HG02973 (cell line): ENCODE data around the gene PXYLP1.

Source experiments
- ATAC-seq: cut with Tn5 transposase; IDR thresholded peaks from one replicate; pipeline ENCODE4 v1.9.1; 2021; ENCODE audit warnings: moderate library complexity; ENCODE audit not compliant: unreplicated experiment

PXYLP1 gene

DNA sequence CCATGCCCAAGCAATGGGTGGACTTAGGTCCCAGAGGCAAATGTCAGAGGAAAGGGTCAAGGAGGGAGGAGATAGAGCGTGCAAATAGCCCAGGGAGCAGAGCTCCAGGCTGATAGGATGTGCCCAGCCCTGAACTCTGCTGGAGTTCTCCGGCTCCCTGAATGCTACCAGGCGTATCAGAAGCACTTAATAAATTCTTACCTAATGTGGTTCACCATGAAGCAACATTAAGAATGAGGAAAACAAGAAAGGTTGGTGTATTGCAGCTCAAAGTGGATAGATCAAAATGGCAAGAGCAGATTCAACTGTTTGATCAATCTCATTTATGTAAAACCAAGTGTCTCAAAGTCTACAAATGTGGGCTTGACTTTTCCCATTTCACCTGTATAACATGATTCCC, 38.3 kb downstream of the PXYLP1 start:
- no peak for ATAC-seq

DNA sequence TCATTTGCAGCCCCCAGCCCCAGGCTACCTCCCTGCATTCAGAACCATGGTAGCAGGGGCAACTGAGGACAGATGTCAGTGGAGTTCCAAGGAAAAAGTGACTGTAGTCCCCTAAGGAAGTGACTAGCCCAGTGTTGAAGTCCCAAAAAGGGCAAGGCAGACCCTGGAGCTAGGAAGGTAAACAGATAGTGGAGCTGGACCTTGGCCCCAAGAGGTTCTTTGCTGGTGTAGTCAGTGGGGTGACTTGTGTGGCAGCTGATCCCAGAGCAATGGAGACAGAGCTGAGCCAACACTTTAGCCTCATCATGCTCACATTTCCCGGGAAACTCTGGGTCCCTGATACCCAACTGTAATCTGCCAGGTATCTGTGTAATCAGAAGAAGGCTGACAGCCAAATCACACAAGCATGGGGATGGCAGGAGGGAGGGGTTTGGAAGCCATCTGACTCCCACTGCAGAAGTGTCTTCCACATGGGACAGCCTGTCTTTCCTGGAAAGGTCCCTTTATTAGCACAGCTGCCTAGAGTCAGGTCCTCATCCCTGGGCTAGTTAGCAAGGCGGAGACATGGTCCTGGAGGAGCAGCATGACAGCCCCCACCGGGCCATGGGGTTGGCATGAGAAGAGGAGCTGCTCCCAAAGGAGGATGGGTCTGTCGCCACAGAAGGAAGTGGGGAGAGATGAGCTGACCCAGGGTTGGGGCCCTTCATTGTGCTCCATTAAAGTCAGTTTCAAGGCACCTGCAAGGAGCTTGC, 39.8 kb downstream of the PXYLP1 start:
- no peak for ATAC-seq

DNA sequence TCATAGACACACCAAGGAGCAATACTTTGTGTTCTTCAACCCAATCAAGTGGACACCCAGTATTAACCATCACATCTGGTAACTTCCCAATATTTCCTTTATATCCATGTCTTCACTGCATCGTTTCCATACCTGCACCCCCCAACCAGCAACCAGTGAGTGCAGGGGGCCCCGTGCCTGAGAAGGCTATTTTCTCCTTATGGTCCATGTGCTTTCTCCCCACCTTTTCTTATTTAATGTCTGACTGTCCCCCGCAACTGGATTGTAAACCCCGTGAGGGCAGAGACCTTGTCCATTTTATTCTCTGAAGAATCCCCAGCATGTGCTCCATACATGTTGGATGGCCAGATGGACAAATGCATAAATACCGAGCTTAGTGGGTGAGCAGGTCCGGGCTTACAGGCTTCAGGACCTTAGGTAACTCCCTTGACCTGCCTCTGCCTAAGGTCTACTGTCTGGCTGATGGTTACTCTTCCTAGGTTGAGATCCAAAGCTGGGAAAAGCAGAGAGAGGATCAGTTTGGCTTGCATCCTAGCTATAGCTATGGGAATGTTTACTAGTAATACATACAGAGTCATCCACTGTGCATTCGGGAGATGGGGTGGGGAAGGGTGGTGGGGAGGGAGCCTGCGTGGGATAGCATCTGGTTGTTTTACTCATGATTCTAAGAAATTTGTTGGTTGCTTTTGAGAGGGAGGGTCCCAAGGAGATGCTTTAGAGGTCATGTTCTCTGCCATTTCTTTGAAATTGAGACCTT, 41.5 kb downstream of the PXYLP1 start:
- no peak for ATAC-seq

DNA sequence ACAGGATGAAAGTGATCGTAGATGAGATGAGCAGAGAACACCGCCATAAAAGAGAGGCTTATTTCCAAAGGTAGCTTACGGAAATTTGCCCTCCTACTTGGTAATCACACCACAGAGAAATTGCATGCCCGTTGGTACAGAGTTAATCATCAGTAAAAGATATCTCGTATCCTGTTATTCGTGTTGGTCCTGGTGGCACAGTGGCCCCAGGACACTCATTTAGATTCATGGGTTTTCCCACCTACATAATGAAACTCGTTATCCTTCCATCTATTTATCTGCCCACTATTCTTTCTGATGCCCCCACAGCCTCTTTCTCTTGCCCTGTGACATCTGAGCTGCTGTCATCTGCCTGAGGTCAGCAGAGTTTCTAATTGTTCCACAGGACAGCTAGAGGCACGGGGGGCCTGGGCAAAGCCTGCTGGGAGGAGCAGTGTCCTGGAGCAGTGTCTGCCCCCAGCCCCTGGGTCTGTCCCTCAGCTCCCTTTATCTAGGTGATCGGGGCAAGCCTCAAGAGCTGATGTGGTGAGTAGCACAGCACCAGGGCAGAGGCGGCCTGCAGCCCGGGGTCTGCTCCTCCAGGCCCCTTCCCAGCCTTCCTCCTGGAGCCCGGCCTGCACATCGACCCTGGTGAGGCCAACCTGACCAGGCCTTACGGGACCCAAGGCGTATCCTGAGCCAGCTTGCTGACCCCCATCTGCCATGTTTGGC, 42.2 kb downstream of the PXYLP1 start:
- ATAC-seq: no peak

DNA sequence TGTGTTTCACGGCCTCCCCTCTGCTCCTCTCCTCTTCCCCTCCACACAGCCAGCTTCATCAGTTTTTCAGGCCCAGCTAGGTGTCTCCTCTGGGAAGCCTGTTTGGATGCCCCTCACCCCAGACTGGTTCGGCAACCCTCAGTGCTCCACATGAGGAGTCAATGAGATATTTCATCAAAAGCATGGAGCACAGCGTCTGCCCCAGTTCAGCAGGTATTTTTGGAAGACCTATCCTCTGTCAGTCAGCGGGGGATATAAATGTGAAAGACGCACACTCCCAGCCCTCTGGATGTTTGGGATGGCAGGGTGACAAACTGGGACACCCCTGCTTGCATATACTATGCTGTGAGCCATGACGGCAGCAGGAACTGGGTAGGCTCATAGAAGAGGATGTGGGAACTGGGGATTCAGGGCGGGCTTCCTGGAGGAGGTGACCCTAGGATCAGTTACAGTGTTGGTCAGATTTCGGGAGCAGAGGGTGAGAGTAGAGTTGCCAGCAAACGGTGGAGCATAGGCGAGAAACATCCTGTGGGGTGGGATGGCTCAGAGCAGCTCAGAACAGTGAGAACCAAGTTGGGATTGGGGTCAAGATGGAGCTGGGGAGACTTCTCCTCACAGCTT, 42.9 kb downstream of the PXYLP1 start:
- ATAC-seq: no peak

DNA sequence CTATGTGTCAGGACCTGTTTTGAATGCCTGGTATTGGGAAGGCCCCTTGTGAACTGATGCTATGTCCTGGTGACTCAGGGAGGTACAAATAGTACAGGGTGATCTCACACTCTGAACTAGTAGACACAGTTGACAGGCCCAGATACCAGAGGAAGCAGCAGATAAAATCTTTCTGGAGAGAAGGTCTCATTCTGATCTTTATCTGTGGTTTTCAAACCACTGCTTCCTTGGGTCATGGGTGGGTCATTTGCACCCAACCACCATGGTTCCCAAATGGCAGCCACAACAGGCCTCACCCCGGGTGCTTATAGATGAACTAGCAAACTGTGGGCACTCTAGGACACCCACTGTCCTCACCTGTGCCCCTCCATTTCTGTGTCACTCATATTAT, 43.4 kb downstream of the PXYLP1 start:
- ATAC-seq: no peak

DNA sequence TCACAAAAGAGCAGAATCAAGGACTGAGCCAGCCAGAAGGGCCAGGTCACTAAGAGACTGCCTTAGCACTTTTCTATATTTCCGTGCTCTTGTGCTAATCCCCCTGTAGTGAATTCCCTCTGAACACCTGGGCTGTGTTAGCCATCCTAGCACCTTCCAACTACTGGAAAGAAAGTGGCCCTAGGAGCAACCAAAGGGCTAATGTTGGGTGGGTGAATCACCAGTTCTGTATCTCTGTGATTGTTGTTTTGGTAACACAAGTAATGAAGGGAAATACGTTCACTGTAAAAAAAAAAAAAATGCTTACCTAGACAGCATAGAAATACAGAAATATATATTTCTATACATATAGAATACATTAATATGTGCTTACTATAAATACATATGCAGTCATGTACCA, 43.9 kb downstream of the PXYLP1 start:
- ATAC-seq: no peak

DNA sequence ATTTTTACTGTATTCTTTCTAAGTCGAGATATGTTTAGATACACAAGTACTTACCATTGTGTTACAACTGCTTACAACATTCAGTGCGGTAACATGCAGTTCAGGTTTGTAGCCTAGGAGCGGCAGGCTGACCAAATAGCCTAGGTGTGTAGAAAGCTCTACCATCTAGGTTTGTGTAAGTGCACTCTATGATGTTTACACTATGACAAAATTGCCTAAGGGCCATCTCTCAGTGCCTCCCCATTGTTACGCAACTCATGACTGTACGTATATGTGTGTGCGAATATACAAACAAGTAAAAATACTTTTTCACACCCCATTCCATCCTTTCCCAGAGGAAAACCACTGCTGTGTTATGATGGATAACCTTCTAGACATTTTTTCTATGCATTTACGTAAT, 44.3 kb downstream of the PXYLP1 start:
- ATAC-seq: no peak

DNA sequence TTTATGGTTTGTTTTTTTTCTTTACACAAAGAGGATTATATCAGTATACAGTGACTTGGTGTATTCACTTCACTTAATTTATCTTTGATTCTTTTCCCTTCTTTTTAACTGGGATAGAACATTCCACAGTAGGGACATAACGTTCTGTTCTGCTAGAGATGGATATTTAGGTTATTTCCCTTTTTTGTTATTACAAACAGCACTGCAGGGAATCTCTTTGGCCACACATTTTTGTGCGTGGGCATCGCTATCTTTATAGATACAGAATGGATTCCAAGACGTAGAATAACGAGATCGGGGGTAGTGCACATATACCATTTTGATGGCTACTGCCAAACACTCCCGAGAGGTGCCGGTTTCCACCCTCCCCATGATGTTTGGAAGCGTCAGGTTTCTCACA, 44.8 kb downstream of the PXYLP1 start:
- ATAC-seq: no peak

DNA sequence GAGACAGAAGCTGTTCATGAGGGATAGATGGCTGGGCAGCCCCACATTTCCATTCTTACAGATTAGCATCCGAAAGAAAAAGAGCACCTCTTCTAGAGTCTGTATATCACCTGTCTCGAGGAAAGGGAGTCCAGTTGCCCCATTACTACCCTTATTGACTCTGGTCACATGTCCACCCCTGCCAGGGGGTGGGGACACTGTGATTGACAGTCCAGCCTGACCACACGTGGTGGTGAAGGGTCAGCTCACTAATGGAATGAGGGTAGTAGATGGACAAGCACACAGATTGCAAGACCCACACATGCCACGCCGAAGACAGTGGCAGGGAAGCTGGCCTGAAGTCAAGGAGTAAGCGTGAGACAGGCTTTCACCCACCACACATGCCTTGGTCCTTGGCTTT, 45.8 kb downstream of the PXYLP1 start:
- ATAC-seq: no peak

DNA sequence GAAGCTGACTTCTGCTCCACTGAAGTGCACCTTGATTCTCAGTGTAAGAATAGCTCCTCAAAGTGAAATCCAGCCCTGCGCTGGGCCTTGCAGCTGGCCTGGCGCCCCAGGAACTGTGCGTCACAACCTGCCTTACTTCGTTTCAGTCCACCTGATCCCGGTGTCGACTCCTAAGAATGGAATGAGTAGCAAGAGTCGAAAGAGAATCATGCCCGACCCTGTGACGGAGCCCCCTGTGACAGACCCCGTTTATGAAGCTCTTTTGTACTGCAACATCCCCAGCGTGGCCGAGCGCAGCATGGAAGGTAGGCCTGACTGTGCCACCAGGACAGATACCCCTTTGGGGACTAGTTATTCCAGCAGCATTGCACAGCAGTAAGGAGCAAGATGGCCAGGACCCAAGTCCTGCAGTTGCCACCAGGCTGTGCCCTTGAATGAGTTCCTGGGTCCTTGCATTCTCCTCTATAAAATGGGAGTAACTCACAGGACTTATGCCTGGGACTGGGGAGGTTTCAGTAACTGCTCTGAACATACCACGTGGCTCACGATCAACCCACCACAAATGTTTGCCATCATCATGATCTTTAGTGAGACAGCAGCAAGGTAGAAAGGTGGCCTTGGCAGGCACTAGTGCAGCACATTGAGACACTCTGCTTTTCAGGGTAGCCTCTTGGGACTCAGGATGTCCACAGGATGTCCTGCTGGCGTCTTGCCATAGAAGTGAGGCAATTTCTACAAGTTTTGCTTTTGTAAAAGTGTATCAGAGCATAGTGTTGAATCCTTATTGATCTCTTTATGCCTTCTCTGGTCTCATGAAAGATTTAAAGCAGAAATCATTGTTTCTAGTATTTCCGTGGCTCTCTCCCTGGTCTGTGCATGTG, 46.8 kb downstream of the PXYLP1 start:
- ATAC-seq: no peak

DNA sequence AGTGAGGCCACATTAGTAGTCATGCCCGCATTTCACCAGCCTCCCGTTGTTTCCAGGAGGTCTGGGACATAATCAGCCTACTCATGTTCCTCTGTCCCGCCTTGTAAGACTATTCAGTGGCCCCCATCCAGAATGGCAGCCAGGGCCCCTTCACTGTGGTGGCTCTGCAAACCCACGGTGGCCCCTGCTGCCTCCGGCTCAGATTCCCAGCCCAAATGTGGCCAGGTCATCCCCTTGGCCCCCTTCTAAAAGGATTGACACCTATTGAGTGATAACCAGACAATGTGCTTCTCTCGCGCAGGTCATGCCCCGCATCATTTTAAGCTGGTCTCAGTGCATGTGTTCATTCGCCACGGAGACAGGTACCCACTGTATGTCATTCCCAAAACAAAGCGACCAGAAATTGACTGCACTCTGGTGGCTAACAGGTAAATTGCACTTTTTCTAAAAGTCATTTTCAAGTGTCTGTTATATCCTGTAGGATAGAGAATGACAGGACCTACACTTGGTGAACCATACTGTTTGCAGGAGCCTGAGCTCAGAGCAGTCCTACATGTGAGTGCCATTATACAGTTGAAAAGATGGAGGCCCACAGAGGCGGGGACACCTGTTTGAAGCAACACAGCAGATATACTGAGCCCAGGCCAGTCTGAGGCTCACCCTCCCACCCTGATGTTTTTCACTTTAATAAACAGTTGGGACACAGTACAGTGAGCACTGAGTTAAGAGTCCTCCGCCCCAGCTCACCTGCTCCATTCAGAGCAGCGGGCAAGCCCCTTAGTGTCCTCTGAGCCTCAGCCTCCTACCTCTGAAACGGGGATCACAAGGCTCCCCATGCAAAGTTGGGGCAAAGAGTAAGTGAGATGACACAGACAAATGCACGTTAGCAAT, 47.7 kb downstream of the PXYLP1 start:
- ATAC-seq: no peak

DNA sequence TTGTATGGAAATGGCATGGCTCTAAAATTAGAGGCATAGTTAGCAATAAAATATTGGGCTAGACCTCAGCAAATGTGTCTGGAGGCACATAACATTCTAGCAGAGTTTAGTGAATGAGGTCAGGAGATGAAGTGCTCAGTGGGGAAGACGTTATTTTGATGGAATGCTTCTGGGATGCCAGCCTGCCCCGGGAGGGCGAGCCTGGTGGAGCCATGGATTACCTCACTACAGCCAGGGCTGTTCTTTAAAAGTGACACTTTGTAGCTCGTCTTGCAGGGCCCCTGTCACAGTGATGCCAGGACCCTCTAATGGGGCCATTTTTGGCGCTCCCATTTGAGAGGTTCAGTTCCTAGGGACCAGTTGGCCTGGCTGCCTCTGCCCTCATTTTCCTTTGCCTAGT, 48.5 kb downstream of the PXYLP1 start:
- ATAC-seq: no peak

DNA sequence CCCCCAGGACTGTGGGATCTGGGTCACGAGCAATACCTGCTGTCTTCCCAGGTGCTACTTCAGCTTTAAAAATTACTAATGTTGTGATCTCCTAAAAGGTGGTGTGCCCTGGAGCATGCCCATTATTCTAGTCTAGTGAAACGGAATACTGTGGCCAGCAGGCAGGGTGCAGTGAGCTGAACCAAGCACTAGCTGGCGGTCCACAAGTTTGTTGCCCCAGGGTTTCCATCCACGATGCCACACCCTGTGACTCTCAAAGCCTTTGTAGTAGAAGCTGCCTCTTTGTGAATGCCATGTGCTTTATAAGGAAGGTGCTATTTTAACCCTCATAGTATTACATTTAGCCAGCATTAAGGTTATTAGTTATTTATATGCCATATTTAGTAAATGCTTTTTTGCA, 49.1 kb downstream of the PXYLP1 start:
- no peak for ATAC-seq

DNA sequence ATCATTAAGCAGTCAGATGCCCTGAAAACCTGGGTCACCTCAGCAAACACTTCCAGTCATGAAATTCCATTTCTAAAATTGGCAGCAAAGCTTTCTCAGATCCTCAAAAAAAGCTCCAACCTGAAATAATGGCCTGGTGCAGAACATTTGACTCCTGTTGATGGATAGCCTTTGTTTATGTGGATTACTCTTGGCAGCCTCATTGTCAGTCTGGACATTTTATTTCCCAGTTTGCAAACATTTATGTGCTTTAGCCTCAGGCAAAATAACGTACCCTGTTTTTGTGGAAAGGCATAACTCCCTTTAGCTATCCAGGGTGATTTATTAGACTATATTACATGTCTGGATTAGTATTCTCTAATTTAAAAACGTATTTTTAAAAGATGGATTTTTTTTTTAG, 53.9 kb downstream of the PXYLP1 start:
- no peak for ATAC-seq

DNA sequence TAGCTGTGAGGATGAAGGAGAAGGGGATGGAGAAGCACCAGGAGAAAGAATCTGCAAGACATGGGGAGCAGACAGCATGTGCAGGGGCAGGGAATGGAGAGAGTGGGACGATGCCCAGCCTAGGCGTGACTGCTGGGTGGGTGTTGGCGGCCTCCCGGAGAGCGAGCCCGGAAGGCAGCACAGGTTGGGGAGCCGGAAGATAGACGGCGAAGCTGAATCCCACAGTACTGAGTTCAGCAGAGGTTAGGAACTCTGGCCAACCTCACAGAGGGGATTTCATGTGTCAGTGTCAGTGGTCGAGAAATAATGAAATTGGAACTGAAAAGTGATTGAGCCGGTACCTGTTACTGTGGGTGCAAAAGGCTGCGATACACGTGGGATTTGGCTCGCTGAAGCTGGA, 55.2 kb downstream of the PXYLP1 start:
- ATAC-seq: no peak

DNA sequence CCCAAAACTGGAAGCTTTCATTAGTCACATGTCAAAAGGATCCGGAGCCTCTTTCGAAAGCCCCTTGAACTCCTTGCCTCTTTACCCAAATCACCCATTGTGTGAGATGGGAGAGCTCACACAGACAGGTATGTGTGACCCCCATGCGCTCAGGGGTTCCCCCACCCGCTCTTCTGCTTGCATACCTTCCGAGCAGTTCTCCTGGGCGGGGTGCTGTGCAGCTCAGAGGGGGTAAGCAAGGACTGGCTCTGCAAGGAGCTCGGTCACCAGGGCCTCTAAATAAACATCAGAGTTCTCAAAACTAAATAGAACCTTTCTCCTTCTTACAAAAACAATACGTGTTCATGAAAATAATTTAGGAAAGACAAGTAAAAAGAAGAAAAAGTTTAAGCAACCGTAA, 55.7 kb downstream of the PXYLP1 start:
- ATAC-seq: no peak

DNA sequence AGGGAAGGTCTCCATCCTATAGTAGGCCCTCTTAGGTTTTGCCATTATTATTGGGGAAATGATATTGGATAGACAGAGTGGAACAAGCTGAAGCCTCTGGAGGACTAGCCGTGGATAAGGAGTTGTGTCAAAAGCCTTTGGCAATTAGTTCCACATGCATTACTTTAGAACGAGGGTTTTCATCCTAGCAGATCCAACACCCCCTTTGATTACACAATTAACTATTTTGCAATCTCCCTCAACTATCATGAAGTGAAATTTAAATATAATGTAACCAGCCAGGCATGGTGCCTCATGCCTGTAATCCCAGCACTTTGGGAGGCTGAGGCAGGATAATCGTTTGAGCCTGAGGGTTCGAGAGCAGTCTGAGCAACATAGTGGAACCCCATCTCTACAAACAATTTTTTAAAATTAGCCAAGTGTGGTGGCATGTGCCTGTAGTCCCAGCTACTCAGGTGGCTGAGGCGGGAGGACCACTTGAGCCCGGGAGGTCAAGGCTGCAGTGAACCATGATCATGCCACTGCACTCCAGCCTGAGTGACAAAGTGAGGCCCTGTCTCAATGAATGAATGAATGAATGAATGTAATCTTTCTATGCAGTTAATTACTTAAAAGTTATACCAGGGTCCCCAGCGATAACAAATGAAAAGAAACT, 56.8 kb downstream of the PXYLP1 start:
- no peak for ATAC-seq

DNA sequence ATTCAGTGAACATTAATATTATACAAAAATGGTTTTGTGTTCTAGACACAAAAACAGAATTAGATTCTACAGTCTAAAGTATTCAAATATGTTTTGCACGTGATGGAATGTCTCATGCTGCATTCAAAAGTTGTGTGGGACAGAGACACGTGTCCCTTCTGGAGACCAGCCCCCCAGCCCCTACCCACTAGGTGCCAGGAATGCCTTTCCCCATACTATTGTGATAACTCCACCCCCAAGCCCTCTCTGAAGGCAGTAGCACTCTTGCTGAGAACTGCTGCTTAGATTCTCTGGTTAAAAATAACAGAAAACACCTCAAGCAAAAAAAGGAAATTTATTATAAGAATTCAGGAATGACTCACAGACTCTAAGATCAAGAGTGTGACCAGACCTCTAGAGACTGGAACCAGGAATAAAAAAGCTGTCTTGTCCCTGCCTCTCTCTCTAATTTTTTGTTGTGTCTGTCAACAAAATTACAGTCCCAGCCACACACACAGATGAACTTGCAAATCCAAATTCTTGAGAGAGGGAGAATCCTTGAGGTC, 57.7 kb downstream of the PXYLP1 start:
- ATAC-seq: no peak
